Parathyroid adenoma (tissue), 2 donors: Measurements from ENCODE around the gene AFF3.

ENCODE experiments used
- H2AFZ ChIP-seq: fragments of 300-600 bp; sonication (generic); one replicate; pipeline ENCODE4 v1.7.0; 2017; ENCODE audit warnings: antibody characterized with exemption, mild to moderate bottlenecking
- H3K27ac ChIP-seq: fragments of 300-600 bp; sonication (generic); one replicate; pipeline ENCODE4 v1.7.0; 2017
- H3K27me3 ChIP-seq: fragments of 300-600 bp; sonication (generic); one replicate; pipeline ENCODE4 v1.7.0; 2017; ENCODE audit warnings: low read length; ENCODE audit not compliant: control insufficient read depth, insufficient read depth
- H3K36me3 ChIP-seq: fragments of 300-600 bp; sonication (generic); one replicate; pipeline ENCODE4 v1.7.0; 2017; ENCODE audit warnings: low read length; ENCODE audit not compliant: control insufficient read depth, insufficient read depth
- H3K4me1 ChIP-seq: fragments of 300-600 bp; sonication (generic); one replicate; pipeline ENCODE4 v1.7.0; 2017; ENCODE audit warnings: control low read depth
- H3K4me2 ChIP-seq: fragments of 300-600 bp; sonication (generic); one replicate; pipeline ENCODE4 v1.7.0; 2017; ENCODE audit warnings: low read length
- H3K4me3 ChIP-seq: fragments of 300-600 bp; sonication (generic); one replicate; pipeline ENCODE4 v1.7.0; 2017; ENCODE audit warnings: low read depth, low read length
- H3K79me2 ChIP-seq: fragments of 300-600 bp; sonication (generic); one replicate; pipeline ENCODE4 v1.7.0; 2017; ENCODE audit warnings: control low read depth
- H3K9ac ChIP-seq: fragments of 300-600 bp; sonication (generic); one replicate; pipeline ENCODE4 v1.7.0; 2017; ENCODE audit warnings: mild to moderate bottlenecking
- H3K9me3 ChIP-seq: fragments of 300-600 bp; sonication (generic); one replicate; pipeline ENCODE4 v1.7.0; 2017; ENCODE audit warnings: low read length; ENCODE audit not compliant: control insufficient read depth
- CTCF ChIP-seq: fragments of 300-600 bp; sonication (generic); IDR thresholded peaks from one replicate; pipeline ENCODE4 v1.7.0; 2017; ENCODE audit warnings: antibody characterized with exemption, mild to moderate bottlenecking
- donor health status: primary hyperparathyroidism.

AFF3 gene

GRCh38 chr2:99831772-99832171 lies 310.6 kb downstream of the AFF3 start:
- Histone ChIP-seq H3K79me2 (no peaks in the 10 kb centered on the region), H3K9me3 (no peaks in the 10 kb centered on the region), H3K4me1 (no peaks in the 10 kb centered on the region), H2AFZ (no peak overlapping the region), H3K4me2 (no peak overlapping the region), H3K9ac (no peak overlapping the region), H3K4me3 (no peak overlapping the region), H3K27ac (no peak overlapping the region), H3K27me3 (no peaks in the 10 kb centered on the region), H3K36me3 (no peaks in the 10 kb centered on the region)
- TF ChIP-seq CTCF = no peak

GRCh38 chr2:99827296-99827999 lies 314.9 kb downstream of the AFF3 start:
- Histone ChIP-seq H2AFZ (no peak overlapping the region), H3K9ac (no peak overlapping the region), H3K27ac (no peak overlapping the region), H3K4me3 (no peak overlapping the region), H3K9me3 (no peaks in the 10 kb centered on the region), H3K79me2 (no peaks in the 10 kb centered on the region), H3K4me2 (no peak overlapping the region), H3K36me3 (no peaks in the 10 kb centered on the region), H3K4me1 (no peaks in the 10 kb centered on the region), H3K27me3 (no peaks in the 10 kb centered on the region)
- no peak for TF ChIP-seq CTCF

- no peaks in the 10 kb centered on the region for H3K9me3 ChIP-seq
- no peak overlapping the region for H3K27ac ChIP-seq
- TF ChIP-seq CTCF = no peak
- H3K27me3 ChIP-seq = no peaks in the 10 kb centered on the region
- H3K9ac ChIP-seq = no peak overlapping the region
- H3K4me3 ChIP-seq = no peak overlapping the region
- H3K4me1 ChIP-seq = no peaks in the 10 kb centered on the region
- H3K36me3 ChIP-seq = no peaks in the 10 kb centered on the region
- H3K79me2 ChIP-seq = no peaks in the 10 kb centered on the region
- H2AFZ ChIP-seq = no peak overlapping the region
- H3K4me2 ChIP-seq = no peak overlapping the region
These were observed 316.8 kb downstream of the AFF3 start for GRCh38 chr2:99825630-99826029.

- Histone ChIP-seq H3K9ac (no peak overlapping the region), H3K27ac (no peak overlapping the region), H3K36me3 (no peaks in the 10 kb centered on the region), H3K27me3 (no peaks in the 10 kb centered on the region), H3K9me3 (no peaks in the 10 kb centered on the region), H3K4me3 (no peak overlapping the region), H3K4me2 (no peak overlapping the region), H3K79me2 (no peaks in the 10 kb centered on the region), H3K4me1 (no peaks in the 10 kb centered on the region), H2AFZ (no peak overlapping the region)
- no peak for TF ChIP-seq CTCF
These were observed 317.6 kb downstream of the AFF3 start for GRCh38 chr2:99824758-99825157.

- TF ChIP-seq CTCF = no peak
- no peak overlapping the region for H3K27ac ChIP-seq
- H3K36me3 ChIP-seq = no peaks in the 10 kb centered on the region
- H3K79me2 ChIP-seq = no peaks in the 10 kb centered on the region
- H3K9me3 ChIP-seq = no peaks in the 10 kb centered on the region
- no peak overlapping the region for H3K4me3 ChIP-seq
- no peaks in the 10 kb centered on the region for H3K4me1 ChIP-seq
- no peaks in the 10 kb centered on the region for H3K27me3 ChIP-seq
- no peak overlapping the region for H2AFZ ChIP-seq
- H3K9ac ChIP-seq = no peak overlapping the region
- H3K4me2 ChIP-seq = no peak overlapping the region
These were observed 319.7 kb downstream of the AFF3 start for GRCh38 chr2:99822474-99823207.
